ENCODE data around the gene GABRB2.

Gene GABRB2

DNA sequence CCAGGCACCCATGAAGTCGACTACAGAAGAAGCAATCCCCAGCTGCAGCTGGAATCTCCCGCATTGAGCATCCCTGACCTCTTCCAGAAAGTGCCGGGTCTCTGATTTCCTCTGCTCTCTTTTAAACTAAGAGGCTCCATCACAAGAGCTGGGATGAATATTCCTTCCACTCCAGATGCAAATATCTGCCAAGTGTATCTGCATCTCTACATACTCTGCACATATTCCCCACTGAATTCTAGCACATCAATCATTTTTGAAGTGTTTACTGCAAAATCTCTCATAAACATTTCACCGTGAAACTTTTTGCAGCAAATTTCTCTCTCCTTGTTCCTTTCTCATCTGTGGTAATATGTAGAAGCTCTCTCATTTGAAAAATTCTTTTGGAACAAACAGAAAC is 161.5 kb downstream of the GABRB2 start:
- no peaks in the 10 kb centered on the region for H3K36me3 ChIP-seq (ENCODE audit: insufficient read depth, low read length)
- H3K9ac ChIP-seq (ENCODE audit: low read depth, low read length), result no peak overlapping the region
- H3K9me3 ChIP-seq (replicated peaks; ENCODE audit: low read length), result no peaks in the 10 kb centered on the region
- no peaks in the 10 kb centered on the region for H3K4me1 ChIP-seq (ENCODE audit: control insufficient read depth, insufficient read depth, low read length)
- no peak overlapping the region for H3K4me2 ChIP-seq (ENCODE audit: low read length)
- no peak overlapping the region for H3K4me3 ChIP-seq (ENCODE audit: low read length)
- H3K27me3 ChIP-seq (ENCODE audit: control insufficient read depth, insufficient read depth, low read length), result no peaks in the 10 kb centered on the region

DNA sequence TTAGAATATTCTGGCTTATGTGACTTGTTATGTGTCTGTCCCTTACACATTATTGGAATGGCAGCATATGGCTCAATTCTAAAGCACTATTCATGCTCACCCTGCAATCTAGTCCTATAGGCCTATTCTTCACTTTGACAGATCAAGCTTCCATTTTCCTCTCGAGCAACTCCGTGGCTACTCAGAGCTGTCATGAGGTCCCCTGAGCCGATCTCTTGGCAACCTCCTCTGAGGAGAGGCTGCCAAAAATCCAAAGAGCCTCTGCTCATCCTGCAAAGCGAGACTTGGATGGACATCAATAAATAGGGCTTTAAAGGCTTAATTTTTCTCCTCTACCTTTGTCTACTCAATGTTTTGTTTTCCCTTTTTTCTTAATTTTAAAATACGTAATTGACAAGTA is 163.8 kb downstream of the GABRB2 start:
- Histone ChIP-seq H3K36me3 (ENCODE audit: insufficient read depth, low read length) (no peaks in the 10 kb centered on the region), H3K4me1 (ENCODE audit: control insufficient read depth, insufficient read depth, low read length) (no peaks in the 10 kb centered on the region), H3K4me3 (ENCODE audit: low read length) (no peak overlapping the region), H3K4me2 (ENCODE audit: low read length) (no peak overlapping the region), H3K9me3 (replicated peaks; ENCODE audit: low read length) (no peaks in the 10 kb centered on the region), H3K27me3 (ENCODE audit: control insufficient read depth, insufficient read depth, low read length) (no peaks in the 10 kb centered on the region), H3K9ac (ENCODE audit: low read depth, low read length) (no peak overlapping the region)

DNA sequence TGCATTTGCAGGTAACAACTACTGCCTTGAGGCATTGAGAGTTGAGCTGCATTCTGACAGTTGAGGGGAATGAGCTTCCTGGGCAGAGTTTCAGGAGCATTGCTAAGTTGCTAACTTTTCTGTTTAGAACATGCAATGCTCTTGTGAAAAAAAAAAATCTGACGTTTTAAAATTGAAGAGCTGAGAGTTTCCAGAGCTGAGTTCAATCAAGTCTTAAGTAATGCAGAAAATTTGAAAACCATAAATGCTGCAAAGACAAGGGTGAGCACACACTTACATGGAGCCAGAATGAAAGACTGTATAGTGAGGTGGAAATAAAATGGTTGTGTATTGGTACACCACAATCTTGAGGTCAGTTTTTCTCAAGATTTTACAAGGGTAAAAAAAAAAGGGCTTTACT is 166.0 kb downstream of the GABRB2 start:
- H3K9me3 ChIP-seq (replicated peaks; ENCODE audit: low read length), result no peaks in the 10 kb centered on the region
- no peak overlapping the region for H3K4me2 ChIP-seq (ENCODE audit: low read length)
- no peaks in the 10 kb centered on the region for H3K4me1 ChIP-seq (ENCODE audit: control insufficient read depth, insufficient read depth, low read length)
- H3K9ac ChIP-seq (ENCODE audit: low read depth, low read length), result no peak overlapping the region
- no peaks in the 10 kb centered on the region for H3K36me3 ChIP-seq (ENCODE audit: insufficient read depth, low read length)
- no peaks in the 10 kb centered on the region for H3K27me3 ChIP-seq (ENCODE audit: control insufficient read depth, insufficient read depth, low read length)
- H3K4me3 ChIP-seq (ENCODE audit: low read length), result no peak overlapping the region

- no peaks in the 10 kb centered on the region for H3K27me3 ChIP-seq (ENCODE audit: control insufficient read depth, insufficient read depth, low read length)
- no peak overlapping the region for H3K4me2 ChIP-seq (ENCODE audit: low read length)
- H3K9me3 ChIP-seq (replicated peaks; ENCODE audit: low read length), result no peaks in the 10 kb centered on the region
- no peaks in the 10 kb centered on the region for H3K36me3 ChIP-seq (ENCODE audit: insufficient read depth, low read length)
- no peaks in the 10 kb centered on the region for H3K4me1 ChIP-seq (ENCODE audit: control insufficient read depth, insufficient read depth, low read length)
- H3K4me3 ChIP-seq (ENCODE audit: low read length), result no peak overlapping the region
- no peak overlapping the region for H3K9ac ChIP-seq (ENCODE audit: low read depth, low read length)
Measured at GRCh38 chr5:161378701-161379100, 167.8 kb downstream of the GABRB2 start.

DNA sequence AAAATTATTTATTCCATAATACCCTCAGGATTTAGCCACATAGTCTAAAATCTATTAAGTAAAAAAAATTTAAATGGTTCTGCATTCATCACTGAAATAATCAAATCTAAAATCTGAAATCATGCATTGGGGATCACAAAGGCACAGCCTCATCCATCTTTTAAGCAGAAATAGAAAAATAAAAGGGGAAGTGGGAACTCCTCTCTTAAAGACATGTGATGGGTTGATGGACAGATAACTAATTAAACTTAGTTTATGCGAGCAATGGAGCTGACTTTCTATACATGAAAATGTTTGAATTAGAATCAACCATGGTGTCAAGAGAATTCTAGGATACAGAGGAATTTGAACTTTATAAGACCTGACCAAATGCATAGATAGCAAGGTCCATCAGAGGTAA is 170.5 kb downstream of the GABRB2 start:
- Histone ChIP-seq H3K4me3 (ENCODE audit: low read length) (no peak overlapping the region), H3K9ac (ENCODE audit: low read depth, low read length) (no peak overlapping the region), H3K9me3 (replicated peaks; ENCODE audit: low read length) (no peaks in the 10 kb centered on the region), H3K36me3 (ENCODE audit: insufficient read depth, low read length) (no peaks in the 10 kb centered on the region), H3K27me3 (ENCODE audit: control insufficient read depth, insufficient read depth, low read length) (no peaks in the 10 kb centered on the region), H3K4me1 (ENCODE audit: control insufficient read depth, insufficient read depth, low read length) (no peaks in the 10 kb centered on the region), H3K4me2 (ENCODE audit: low read length) (no peak overlapping the region)

GRCh38 chr5:161373345-161373707 is 173.2 kb downstream of the GABRB2 start:
- no peaks in the 10 kb centered on the region for H3K9me3 ChIP-seq (replicated peaks; ENCODE audit: low read length)
- H3K4me3 ChIP-seq (ENCODE audit: low read length), result no peak overlapping the region
- no peak overlapping the region for H3K9ac ChIP-seq (ENCODE audit: low read depth, low read length)
- no peaks in the 10 kb centered on the region for H3K4me1 ChIP-seq (ENCODE audit: control insufficient read depth, insufficient read depth, low read length)
- no peak overlapping the region for H3K4me2 ChIP-seq (ENCODE audit: low read length)
- H3K36me3 ChIP-seq (ENCODE audit: insufficient read depth, low read length), result no peaks in the 10 kb centered on the region
- no peaks in the 10 kb centered on the region for H3K27me3 ChIP-seq (ENCODE audit: control insufficient read depth, insufficient read depth, low read length)

DNA sequence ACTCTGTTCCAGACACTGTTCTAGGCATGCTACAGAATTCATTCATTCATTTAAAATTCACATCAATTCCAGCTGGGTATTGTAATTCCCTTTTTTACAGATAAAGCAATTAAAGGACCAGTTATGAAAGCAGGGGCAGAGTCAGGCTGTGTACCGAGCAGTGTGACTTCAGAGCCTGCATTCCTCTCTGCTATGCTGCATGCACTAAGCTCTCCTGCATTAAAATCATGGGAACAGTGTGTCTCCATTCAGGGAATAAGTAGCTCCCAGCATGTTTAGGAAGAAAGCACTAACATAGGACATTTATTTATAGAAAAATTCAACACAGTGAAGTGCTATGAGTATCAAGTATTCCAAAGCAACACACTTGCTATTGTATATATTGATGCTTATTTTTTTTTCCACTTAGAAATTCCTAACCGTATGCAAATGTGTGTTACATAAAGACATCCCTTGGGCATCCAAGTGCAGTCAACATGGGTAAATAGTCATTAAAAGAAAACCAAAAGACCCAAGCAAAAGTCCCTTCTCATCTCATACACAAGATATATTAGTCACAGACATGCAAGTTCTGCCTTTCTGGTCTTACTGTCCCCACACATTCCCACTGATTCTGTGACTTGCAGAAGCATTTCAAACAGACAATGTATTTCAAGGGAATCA is 173.7 kb downstream of the GABRB2 start:
- Histone ChIP-seq H3K4me1 (ENCODE audit: control insufficient read depth, insufficient read depth, low read length) (no peaks in the 10 kb centered on the region), H3K9ac (ENCODE audit: low read depth, low read length) (no peak overlapping the region), H3K4me2 (ENCODE audit: low read length) (no peak overlapping the region), H3K9me3 (replicated peaks; ENCODE audit: low read length) (no peaks in the 10 kb centered on the region), H3K36me3 (ENCODE audit: insufficient read depth, low read length) (no peaks in the 10 kb centered on the region), H3K4me3 (ENCODE audit: low read length) (no peak overlapping the region), H3K27me3 (ENCODE audit: control insufficient read depth, insufficient read depth, low read length) (no peaks in the 10 kb centered on the region)

DNA sequence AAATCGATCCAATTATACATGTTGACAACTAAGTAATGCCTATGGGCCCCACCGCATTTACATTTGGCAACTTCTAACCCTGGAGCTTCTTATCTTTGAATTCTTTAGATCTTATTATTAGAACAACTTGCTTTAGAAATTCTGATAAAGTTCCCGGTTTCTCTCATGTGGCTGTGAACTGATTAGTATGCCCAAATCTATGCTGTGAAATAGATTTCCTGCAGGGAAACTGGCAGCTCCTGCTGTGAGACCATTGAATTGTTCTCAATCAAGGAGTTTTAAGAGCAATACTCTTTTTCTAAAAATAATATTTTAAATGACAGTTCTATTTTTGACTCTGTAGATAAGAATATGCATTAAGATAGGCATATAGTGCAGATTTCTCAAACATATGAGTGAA is 177.5 kb downstream of the GABRB2 start:
- Histone ChIP-seq H3K36me3 (ENCODE audit: insufficient read depth, low read length) (no peaks in the 10 kb centered on the region), H3K27me3 (ENCODE audit: control insufficient read depth, insufficient read depth, low read length) (no peaks in the 10 kb centered on the region), H3K9ac (ENCODE audit: low read depth, low read length) (no peak overlapping the region), H3K4me2 (ENCODE audit: low read length) (no peak overlapping the region), H3K4me1 (ENCODE audit: control insufficient read depth, insufficient read depth, low read length) (no peaks in the 10 kb centered on the region), H3K9me3 (replicated peaks; ENCODE audit: low read length) (no peaks in the 10 kb centered on the region), H3K4me3 (ENCODE audit: low read length) (no peak overlapping the region)

- Histone ChIP-seq H3K27me3 (ENCODE audit: control insufficient read depth, insufficient read depth, low read length) (no peaks in the 10 kb centered on the region), H3K4me3 (ENCODE audit: low read length) (no peak overlapping the region), H3K4me1 (ENCODE audit: control insufficient read depth, insufficient read depth, low read length) (no peaks in the 10 kb centered on the region), H3K9ac (ENCODE audit: low read depth, low read length) (no peak overlapping the region), H3K36me3 (ENCODE audit: insufficient read depth, low read length) (no peaks in the 10 kb centered on the region), H3K9me3 (replicated peaks; ENCODE audit: low read length) (no peaks in the 10 kb centered on the region), H3K4me2 (ENCODE audit: low read length) (no peak overlapping the region)
Measured at GRCh38 chr5:161358446-161358845, 188.1 kb downstream of the GABRB2 start.

DNA sequence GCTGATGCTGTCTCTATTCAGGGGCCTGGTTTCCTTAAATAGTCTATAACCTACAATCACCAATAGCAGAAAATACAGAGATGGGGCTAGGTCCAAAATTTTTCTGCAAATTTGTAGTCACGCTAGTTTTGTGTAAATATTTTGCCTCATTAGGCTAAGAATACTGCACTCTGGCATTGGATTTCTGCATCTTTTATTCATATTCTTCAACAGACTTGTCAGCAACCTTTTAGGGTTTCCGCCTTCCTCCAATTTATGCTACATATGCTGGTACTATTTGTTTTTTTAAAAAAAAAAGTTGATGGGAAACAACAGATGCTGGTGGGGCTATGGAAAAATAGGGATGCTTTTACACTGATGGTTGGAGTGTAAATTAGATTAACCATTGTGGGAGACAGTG is 202.3 kb downstream of the GABRB2 start:
- Histone ChIP-seq H3K9ac (ENCODE audit: low read depth, low read length) (no peak overlapping the region), H3K27me3 (ENCODE audit: control insufficient read depth, insufficient read depth, low read length) (no peaks in the 10 kb centered on the region), H3K36me3 (ENCODE audit: insufficient read depth, low read length) (no peaks in the 10 kb centered on the region), H3K4me3 (ENCODE audit: low read length) (no peak overlapping the region), H3K4me1 (ENCODE audit: control insufficient read depth, insufficient read depth, low read length) (no peaks in the 10 kb centered on the region), H3K9me3 (replicated peaks; ENCODE audit: low read length) (no peaks in the 10 kb centered on the region), H3K4me2 (ENCODE audit: low read length) (no peak overlapping the region)

GRCh38 chr5:161342886-161343285 is 203.6 kb downstream of the GABRB2 start:
- no peak overlapping the region for H3K4me3 ChIP-seq (ENCODE audit: low read length)
- H3K27me3 ChIP-seq (ENCODE audit: control insufficient read depth, insufficient read depth, low read length), result no peaks in the 10 kb centered on the region
- no peak overlapping the region for H3K4me2 ChIP-seq (ENCODE audit: low read length)
- no peaks in the 10 kb centered on the region for H3K36me3 ChIP-seq (ENCODE audit: insufficient read depth, low read length)
- no peaks in the 10 kb centered on the region for H3K4me1 ChIP-seq (ENCODE audit: control insufficient read depth, insufficient read depth, low read length)
- H3K9ac ChIP-seq (ENCODE audit: low read depth, low read length), result no peak overlapping the region
- H3K9me3 ChIP-seq (replicated peaks; ENCODE audit: low read length), result no peaks in the 10 kb centered on the region

DNA sequence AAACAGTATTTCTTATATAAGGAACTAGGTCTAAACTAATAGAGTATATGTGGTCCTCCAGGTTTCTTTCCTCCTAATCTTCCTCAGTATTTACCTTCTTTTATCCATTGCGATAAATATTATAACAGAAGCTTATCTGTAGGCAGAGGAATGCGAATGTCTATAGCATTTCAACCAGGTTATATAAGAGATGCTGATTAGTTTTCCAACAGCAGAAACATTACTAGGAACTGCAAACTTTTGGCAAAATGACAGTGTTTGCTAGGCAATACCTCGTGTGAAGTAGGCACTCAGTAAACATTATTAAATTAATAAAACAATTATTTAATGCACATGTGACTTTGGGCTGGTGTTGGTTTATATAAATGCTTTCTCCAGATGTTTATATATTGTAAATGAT is 206.5 kb downstream of the GABRB2 start:
- H3K27me3 ChIP-seq (ENCODE audit: control insufficient read depth, insufficient read depth, low read length), result no peaks in the 10 kb centered on the region

More for the DNA sequence above, 206.5 kb downstream of the GABRB2 start:
- Histone ChIP-seq H3K9ac (ENCODE audit: low read depth, low read length) (no peak overlapping the region), H3K4me1 (ENCODE audit: control insufficient read depth, insufficient read depth, low read length) (no peaks in the 10 kb centered on the region), H3K36me3 (ENCODE audit: insufficient read depth, low read length) (no peaks in the 10 kb centered on the region), H3K4me3 (ENCODE audit: low read length) (no peak overlapping the region), H3K9me3 (replicated peaks; ENCODE audit: low read length) (no peaks in the 10 kb centered on the region), H3K4me2 (ENCODE audit: low read length) (no peak overlapping the region)
